OCI-M2 (cell line): ENCODE results near the gene CYB5R2.

Source experiments
- DNase-seq: peaks from one replicate; lab custom pipeline; 2025; ENCODE audit not compliant: unreplicated experiment; lab: John Stamatoyannopoulos, UW

CYB5R2 gene

DNA sequence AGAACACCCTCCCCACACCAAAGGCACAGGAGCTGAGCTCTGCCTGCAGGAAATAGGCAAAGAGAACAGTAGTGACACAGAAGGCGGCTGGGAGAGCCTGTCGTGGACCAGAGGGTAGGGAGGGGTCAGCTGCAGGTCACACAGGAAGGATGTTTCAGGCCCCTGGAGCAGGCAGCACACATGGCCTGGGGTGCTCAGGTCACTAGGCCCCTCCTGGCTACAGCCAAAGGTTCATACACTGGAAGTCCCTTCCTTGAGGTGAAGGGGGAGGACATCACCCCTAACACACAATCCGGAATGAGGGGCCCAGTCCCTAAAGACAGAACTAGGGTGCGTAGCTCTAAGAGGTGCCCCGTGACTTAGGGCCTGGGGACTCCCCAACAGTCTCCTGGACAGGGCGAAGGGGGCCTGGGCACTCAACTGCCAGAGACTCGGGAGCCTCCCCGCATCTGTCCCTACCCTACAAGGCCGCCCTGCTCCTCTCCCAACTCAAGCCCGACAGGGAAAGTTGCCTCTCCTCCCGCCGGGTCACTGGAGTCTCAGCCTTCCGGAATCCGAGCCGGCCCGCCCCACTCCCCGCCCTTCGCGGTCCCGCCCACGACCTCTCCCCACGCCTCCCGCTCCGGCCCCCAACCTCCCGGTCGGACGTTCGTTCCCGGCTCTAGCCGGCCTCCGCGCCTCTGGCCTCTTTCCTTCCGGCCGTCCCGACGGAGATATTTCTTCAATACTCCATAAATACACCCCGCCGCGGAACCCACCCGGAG, at the start of gene CYB5R2:
Gene CYB5R2, minus strand, starts transcription at position 541 of the 764 bp plus-strand sequence. CDS start 675 bp downstream, outside the sequence.
- DNase-seq: no peak

DNA sequence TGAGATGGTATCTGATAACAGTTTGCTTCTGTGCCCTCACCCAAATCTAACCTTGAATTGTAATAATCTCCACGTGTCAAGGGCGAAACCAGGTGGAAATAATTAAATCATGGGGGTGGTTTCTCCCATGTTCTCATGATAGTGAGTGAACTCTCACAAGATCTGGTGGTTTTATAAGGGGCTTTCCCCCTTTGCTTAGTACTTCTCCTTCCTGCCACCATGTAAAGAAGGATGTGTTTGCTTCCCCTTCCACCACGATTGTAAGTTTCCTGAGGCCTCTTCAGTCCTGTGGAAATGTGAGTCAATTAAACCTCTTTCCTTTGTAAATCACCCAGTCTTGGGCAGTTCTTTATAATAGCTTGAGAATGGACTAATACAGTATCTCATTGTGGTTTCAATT, 41.5 kb upstream of the CYB5R2 start:
- no peak for DNase-seq

DNA sequence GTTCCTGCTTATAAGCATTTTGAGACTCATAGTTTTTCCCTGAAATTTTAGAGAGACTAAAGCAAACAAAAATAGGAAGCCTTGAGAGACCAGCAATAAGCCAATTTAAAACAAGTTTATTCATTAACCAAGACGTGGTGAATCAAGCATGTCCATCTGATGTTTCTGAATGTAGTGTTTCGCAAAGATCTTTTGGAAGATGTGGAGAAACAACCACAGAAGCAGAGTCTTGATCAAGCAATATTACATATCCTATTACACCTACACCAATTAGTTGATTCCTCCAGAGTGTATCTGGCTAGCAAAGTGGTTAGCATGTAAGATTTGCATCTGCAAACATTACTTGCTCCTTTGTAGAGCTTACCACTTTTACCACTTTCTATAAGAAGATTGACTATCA, 33.1 kb upstream of the CYB5R2 start, which contains the start of gene OVCH2:
Gene OVCH2, minus strand, starts transcription at position 101 of the 400 bp plus-strand sequence. Its CDS starts 83 bp downstream, at position 18.
- no peak for DNase-seq

DNA sequence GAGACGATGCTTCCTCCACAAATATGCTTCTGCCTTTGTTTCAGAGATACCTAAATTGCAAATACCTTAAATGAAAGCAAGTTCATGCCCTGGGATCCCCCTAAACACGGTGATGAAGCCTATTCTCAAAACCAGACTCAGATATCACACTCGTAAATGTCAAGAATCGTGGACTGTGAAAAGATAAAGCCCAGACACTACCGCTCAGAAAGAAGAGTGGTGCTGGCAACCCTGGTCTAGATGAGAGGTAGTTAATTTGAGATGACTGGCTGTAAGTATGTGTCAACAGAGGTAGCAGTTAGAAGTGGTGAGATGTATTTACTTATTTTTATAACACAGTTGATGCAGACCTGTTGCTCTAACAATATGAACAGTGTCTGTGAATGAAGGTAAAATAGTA, 30.4 kb upstream of the CYB5R2 start:
- DNase-seq: no peak

DNA sequence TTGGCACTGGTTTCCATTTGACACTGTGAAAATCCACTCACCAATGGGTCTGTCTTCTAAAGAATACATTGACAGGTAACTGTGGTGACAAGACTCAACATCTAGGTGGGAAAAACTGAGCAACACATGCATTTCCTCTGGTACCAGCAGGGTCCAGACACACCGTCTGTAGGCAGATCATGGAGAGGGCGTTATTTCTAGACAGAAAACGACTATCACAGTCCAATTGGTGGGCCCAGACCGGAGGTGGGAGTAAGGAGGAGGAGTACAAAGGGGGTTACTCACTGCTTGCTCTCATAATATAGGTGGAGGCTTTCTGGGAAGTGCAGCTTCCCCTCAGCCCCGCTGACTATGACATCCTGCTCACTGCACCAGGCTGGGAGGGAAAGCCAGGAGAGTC, 23.1 kb upstream of the CYB5R2 start:
- no peak for DNase-seq

DNA sequence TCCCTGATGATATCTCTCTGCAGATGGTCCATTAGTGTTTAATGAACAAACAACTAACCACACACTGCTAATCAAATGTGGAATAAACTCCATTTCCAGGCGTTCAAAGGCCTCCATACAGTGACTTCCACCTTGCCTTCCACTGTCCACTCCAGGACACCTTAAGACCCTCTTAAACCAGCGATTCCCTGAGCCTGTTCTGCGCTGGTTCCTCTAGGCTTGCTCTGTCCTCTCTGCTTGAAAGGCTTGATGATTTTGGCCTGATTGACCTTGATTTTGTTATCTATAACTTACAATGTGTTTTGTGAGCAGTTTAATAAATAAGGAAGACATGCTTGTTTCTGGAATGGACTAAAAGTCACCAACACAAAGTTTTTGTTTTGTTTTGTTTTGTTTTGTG, 20.9 kb upstream of the CYB5R2 start:
- DNase-seq: no peak

DNA sequence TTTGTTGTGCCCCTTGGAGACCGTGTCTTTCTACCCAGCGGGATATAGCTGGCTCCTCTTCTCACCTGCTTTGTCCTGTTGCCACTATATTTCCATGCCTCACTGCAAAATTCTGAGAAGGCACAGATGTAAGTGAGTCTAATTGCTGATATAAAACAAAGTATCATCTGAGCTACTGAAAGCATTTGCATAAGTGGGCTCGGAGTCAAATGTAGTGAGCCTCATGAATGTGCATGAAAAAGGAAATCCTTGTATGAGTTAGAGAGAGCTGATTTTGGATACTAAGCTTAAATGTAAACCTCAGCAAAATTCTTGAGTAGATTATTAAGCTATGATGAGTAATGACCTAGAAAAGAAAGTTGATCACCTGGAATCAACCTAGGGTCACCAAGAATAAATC, 19.1 kb upstream of the CYB5R2 start:
- no peak for DNase-seq

DNA sequence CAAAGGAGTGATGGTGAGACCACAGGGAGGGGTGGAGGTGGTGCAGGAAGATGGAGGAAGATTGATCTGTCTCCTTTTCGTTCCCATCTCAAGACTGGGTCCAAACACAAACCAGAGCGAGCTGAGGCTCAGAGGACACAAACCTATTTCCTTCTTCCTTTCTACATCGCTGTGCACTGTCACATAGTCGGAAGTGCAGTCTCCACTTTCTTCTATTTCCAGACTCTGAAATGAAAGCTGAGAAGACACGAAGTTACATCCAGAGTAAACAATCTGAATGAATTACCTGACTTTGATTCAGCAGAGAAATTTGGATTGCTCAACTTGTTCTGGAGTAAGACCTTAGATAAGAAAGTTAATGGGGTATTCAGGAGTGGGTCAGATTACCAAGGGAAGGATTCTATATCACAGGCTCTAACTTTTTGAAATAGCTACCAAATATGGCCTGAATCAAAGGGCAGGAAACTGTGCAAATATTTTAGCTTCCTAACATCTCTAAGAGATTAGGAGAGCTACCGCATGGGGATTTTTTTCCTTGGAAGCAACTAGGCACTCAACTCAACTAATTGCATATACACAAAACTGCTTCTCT, 18.6 kb upstream of the CYB5R2 start:
- no peak for DNase-seq

DNA sequence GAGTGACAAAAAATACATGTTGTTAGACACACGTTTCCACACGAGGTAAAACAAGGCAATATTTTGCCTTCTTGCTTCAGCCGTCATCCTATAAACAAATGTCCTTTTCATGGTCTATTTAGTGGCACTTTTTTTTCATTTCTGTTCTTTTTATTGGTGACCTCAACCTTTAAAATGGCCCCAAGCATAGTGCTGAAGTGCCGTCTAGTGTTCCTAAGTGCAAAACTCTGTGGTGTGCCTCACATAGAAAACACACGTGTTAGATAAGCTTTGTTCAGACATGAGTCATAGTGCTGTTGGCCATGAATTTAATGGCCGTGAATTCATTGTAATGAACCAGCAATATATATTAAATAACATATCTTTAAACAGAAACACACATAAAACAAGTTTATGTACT, 17.3 kb upstream of the CYB5R2 start:
- no peak for DNase-seq

DNA sequence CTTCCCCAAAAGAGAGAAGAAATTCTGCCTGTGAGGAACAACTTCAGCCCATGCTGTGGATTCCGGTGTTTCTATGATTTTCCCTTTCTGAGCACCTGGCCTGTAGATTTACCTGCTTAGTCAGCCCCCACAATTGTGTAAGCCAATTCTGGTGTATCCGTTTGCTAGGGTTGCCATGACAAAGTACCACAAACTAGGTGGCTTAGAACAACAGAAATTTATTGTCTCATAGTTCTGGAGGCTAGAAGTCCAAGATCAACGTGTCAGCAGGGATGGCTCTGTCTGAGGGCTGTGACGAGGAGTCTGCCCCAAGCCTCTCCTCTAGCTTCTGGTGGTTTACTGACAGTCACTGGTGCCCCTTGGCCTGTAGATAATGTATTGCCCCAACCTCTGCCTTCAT, 15.9 kb upstream of the CYB5R2 start:
- DNase-seq: no peak

DNA sequence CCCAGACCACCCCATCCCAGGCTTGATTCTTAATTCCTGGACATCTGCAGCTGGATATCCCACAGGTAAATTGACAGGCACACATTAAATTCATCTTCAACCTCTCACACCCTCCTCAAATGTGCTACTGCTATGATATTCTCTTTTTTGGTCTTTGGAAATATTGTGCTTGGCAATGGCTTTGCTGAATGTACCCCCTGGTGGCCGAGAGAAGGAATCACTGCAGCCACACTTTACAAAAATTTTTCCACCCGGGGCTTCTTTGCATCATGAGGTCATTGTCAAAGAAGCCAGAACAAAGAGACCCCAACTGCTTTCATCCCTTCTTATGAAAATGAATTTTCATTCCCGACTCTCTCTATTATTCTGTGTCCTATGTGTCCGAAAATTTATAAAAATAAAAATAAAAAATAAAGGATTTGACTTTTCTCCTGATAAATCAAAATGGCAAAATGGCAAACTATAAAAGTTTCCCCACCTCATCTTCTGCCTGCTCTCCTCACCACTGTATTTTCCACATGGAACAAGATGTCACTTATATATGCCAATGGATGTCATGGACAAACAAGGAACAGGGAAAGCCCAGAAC, 15.0 kb upstream of the CYB5R2 start:
- no peak for DNase-seq

DNA sequence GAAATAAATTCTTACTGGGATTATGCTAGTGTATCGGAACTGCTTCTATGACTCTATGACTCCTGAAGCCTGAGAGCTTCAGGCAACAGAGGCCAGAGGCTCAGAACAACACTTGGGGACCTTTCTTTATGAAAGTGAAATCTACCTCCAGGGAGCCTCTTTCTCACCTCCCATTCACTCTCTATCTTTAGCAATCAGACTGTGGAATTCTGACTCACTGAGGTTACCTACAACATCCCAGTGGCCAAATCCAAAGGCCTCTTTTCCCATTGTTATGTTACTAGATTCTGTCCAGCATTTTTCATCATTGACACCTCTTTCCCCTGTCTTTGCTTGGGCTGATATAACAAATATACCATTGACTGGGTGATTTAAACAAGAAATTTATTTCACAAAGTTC, 14.1 kb upstream of the CYB5R2 start:
- DNase-seq: no peak

DNA sequence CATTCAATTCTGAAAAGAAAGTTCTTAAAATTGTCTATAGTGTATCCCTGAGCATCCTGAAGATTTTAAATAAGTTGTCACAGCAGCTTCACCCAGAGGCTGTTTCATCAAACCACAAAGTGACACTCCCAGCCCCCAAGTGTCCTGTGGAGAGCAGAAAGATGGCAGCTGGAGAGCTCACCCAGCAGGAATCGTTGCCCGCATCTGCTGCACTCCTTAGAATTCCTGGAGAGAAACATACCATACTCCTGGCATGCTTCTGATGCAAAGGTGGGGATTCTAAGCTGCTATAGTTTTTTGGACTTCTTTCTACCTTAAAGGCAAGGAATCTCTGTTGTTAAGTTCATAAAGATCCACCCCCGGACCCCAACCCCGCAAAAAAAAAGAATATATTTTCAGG, 13.5 kb upstream of the CYB5R2 start:
- DNase-seq: no peak

DNA sequence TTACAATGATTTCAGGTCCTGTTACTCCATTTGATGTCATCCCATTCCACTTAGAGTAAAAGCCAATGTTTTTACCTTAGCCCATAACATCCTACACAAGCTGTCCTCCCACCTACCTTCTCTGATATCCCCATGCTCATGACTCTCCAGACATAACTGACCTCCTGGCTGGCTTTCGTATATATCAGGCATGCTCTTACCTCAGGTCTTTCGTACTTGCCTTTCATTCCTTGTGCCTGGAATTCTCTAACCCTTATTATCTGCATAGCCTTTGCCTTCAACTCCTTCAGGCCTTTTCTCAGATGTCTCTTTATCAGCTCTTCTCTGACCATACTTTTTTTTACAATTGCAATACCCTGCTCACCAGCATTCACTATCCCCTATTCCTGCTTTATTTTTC, 10.3 kb upstream of the CYB5R2 start:
- no peak for DNase-seq

DNA sequence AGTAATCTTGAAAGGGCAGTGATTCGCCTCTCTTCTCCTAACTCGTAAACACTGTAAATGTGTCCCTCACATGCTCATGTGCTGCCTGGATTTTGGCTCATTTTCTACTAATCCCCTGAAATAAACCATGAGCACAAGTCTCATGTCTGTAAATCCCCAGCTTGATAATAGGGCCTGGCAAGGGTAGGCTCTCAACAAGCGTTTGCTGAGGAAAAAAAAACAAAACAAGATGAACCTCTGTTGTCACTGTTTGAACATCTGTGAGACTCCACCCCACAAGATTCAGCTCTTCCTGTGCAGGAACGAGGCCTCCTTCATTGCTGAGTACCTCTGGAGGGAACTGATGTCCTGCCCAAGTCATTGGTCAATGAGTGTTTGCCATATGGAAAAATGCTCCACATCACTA, 4.5 kb upstream of the CYB5R2 start:
- DNase-seq: no peak

DNA sequence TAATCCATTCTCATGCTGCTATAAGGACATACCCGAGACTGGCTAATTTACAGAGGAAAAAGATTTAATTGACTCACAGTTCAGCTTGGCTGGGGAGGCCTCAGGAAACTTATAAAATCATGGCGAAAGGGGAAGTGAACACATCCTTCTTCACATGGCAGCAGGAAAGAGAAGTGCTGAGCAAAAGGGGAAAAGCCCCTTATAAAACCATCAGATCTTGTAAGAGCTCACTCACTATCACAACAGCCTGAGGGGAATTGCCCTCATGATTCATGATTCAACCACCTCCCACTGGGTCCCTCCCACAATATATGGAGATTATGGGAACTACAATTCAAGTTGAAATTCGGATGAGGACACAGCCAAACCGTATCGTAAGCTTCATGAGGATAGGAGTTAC, 3.8 kb upstream of the CYB5R2 start:
- no peak for DNase-seq

DNA sequence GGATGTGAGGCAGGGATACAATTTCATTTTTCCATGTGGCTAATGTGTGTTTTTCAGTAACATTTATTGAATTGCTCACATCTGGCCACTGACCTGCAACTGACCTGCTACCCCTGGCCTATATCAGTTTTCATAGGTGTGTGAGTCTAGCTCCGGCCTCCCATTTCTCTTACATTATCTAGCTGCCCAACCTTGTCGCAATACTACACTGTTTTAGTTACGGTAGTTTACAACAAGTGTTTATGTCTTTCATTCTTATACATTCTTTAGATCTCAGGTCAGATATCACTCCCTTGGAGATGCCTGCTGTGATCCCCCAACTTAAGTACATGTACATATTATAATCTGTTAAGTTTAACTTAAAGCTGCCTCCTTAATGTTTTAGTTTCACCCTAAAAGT, 2.3 kb upstream of the CYB5R2 start:
- DNase-seq: no peak

DNA sequence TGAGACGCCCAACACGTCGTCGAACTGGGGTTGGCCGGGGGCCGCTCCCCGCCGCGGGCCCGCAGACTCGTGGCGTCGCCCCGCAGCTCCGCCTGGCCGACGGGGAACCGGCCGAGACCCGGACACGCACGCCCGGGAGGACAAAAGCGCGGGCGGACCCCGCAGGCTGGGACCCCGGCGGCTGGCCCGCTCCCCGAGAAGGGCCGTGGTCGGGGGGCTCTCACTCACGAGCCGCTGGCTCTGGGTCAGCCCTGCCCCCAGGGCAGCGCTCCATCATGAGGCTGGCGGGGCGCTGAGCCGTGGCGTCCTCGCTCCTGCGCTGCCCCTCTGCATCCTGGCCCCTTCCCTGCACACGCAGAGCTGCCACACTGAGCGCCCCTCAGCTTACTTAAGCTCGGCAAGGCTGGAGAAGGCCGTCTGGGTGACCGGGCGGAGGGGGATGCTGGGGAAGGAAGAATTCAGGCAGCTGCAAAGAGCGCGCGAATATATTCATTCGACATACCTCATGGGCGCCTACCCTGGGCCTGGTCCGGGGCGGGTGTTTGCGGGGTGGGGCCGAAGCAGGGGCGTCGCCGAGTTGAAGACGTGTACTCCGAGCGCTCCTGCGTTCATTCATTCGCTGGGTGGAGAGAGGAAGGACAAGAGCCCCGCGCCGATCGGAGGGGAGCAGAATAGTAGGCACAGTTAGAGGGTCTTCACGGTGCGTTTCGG, 579 bp upstream of the CYB5R2 start:
- DNase-seq: no peak

DNA sequence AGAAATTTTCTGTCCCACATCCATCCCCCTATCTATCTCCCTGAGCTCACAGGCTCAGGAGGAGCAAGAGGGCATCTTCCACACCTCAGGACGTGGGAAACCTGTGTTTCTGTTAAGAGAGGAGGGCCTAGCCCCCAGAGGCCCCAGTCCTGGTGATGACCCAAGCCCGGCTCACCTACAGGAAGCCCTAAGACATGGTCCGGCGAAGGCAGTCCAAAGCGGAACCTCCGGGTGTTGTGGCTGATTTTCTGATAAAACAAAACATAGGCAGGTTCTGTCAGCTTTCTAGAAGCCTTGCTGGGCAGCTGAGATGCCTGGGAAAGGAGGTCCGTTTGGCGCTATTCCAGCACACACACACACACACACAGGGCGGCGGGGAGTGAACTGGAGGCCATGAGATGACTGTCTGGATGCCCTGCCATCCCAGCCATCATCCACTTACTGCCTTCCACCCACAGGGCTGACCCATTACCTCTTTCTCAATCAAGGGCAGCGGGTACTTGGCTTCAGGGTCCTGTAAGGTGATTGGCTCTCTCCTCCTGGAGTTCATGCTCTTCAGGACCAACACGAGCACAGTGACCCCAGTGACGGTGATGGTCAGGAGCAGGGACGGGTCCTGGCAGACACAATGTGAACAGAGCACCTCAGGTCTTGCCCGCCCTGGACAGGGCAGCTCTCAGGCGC, 882 bp downstream of the CYB5R2 start:
- DNase-seq: no peak

DNA sequence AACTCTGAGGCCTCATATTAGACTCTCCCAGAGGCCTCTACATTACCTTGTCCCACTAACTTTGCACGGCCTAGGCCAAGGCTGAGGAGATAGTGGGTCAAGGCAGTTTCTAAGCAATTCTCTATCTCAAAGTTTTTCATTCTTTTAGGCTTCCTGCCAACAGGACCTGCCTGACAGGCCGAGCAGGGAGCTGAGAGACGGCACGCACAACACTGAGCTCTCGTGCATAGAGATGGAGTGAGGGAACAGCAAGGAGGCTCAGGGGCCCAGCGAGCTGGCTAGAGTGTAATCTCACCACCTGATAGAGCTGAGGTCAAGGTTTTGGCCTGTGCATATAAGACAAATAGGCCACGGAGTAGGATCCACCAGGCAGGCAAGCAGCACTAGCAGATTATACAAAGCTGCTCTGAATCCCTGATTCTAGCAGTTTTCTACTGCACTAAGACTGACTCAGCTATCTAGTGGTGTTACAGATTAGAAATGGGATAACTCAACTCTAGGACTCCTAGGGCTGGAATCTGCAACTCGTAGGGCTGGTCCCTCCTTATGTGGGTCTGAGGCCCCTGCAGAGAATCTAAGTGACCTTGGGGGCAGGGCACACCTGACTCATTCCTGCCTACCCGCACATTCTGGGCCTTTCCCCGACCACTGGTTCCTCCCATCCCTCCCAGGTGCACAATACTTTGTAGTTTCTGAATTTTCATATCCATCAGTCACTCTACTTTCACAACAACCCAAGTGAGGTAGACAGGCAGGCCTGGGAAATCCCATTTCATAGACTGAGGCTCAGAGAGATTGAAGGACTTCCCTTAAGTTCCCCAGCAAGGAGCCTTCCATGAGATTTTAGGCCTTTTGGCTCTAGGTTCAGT, 1.7 kb downstream of the CYB5R2 start:
- DNase-seq: no peak
